ENCODE data around the gene ZC3H12D. TPM values are rescaled to one million over a fixed set of nuclear protein-coding genes. Genes with fewer than 3 reads are reported as not detected.
A peak's percentile ranks its signal among the peaks of the same experiment; 100 is the strongest.

Gene ZC3H12D
- total RNA-seq, 1 experiment from 2014 or later = not detected

- intact Hi-C loops (cut with micrococcal nuclease) = no loop called here
- POLR2A ChIA-PET = no interaction called here
- Mint-ChIP-seq H3K27ac (ENCODE audit: low read depth, unreplicated experiment) (no peak overlapping the region), H3K4me3 (ENCODE audit: unreplicated experiment) (no peak overlapping the region), H3K4me1 (ENCODE audit: insufficient read depth, unreplicated experiment) (peaks cover 6% of the 10 kb centered on the region), H3K36me3 (ENCODE audit: insufficient read depth, unreplicated experiment) (peaks cover 6% of the 10 kb centered on the region), H3K27me3 (ENCODE audit: insufficient read depth, unreplicated experiment) (no peaks in the 10 kb centered on the region), H3K9me3 (ENCODE audit: unreplicated experiment) (no peaks in the 10 kb centered on the region)
- no TSS peak for BruUV-seq (replicated peaks)
- TF ChIP-seq, protein P1, sequence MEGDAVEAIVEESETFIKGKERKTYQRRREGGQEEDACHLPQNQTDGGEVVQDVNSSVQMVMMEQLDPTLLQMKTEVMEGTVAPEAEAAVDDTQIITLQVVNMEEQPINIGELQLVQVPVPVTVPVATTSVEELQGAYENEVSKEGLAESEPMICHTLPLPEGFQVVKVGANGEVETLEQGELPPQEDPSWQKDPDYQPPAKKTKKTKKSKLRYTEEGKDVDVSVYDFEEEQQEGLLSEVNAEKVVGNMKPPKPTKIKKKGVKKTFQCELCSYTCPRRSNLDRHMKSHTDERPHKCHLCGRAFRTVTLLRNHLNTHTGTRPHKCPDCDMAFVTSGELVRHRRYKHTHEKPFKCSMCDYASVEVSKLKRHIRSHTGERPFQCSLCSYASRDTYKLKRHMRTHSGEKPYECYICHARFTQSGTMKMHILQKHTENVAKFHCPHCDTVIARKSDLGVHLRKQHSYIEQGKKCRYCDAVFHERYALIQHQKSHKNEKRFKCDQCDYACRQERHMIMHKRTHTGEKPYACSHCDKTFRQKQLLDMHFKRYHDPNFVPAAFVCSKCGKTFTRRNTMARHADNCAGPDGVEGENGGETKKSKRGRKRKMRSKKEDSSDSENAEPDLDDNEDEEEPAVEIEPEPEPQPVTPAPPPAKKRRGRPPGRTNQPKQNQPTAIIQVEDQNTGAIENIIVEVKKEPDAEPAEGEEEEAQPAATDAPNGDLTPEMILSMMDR (IDR thresholded peaks at IDR 0.05; ENCODE audit: unreplicated experiment) = no peak
- DNase-seq (ENCODE audit: unreplicated experiment) = no peak
- CTCF ChIA-PET = interaction anchor here (0.6 to 1.0 kb wide), 2 partner anchors 40 to 57 kb away, joined by 3 to 4 read pairs; no protein-coding TSS in a partner anchor
These were observed 26.0 kb downstream of the ZC3H12D start for GRCh38 chr6:149458806-149459205.

DNA sequence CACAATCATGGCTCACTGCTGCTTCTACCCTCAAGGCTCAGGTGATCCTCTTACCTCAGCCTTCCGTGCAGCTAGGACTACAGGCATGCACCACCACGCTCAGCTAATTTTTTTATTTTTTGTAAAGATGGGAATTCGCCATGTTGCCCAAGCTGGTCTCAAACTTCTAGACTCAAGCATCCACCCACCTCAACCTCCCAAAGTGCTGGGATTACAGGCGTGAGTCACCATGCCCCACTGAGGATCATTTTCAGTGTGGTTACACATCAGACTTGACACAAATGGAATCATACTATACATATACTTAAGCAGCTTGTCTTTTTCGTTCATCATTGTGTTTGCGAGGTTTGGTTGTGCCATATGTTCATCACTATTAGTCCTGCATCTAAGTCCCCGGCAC is 26.6 kb downstream of the ZC3H12D start:
- Mint-ChIP-seq H3K4me1 (ENCODE audit: insufficient read depth, unreplicated experiment) (peaks cover 6% of the 10 kb centered on the region), H3K4me3 (ENCODE audit: unreplicated experiment) (no peak overlapping the region), H3K27me3 (ENCODE audit: insufficient read depth, unreplicated experiment) (no peaks in the 10 kb centered on the region), H3K36me3 (ENCODE audit: insufficient read depth, unreplicated experiment) (peaks cover under 1% of the 10 kb centered on the region), H3K9me3 (ENCODE audit: unreplicated experiment) (no peaks in the 10 kb centered on the region), H3K27ac (ENCODE audit: low read depth, unreplicated experiment) (no peak overlapping the region)
- ChIA-PET POLR2A (interaction anchor here (1.1 kb wide), 1 partner anchor 378 kb away, joined by 4 read pairs; no protein-coding TSS in a partner anchor), CTCF (interaction anchor here (0.6 to 1.0 kb wide), 2 partner anchors 26 to 58 kb away, joined by 4 read pairs; no protein-coding TSS in a partner anchor)
- no TSS peak for BruUV-seq (replicated peaks)
- intact Hi-C loops (cut with micrococcal nuclease) = no loop called here
- TF ChIP-seq, protein P1 (IDR thresholded peaks at IDR 0.05; ENCODE audit: unreplicated experiment) = no peak
- DNase-seq (ENCODE audit: unreplicated experiment) = peak; percentile 22

DNA sequence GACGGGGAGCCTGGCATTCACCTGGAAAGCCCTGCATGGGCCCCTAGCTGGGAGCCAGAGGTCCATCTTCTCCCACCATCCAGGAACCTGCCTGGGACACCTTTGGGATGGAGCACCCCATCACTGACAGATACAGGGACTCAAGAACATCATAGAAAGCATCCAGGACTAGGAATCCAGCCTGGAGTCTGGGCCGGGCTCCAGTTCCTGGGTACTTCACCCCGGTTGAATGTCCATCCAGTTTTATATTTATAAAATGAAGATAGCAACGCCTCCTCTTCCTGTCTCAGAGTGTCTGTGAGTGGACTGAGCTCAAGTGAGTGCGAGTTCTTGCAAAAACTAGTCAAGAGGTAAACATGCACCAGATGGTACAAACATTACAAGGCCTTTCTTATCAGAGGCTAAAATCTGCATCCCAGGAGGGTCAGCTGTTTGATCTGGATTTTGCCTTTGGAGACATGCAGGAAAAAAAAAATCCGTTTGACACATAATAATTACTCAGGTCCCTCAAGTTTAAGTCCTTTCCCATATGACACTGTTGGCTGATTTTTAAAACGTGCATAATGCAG is 27.4 kb downstream of the ZC3H12D start:
- DNase-seq (ENCODE audit: unreplicated experiment) = no peak
- ChIA-PET CTCF (interaction anchor here (0.6 kb wide), 1 partner anchor 25 kb away, joined by 4 read pairs; no protein-coding TSS in a partner anchor), POLR2A (interaction anchor here (1.1 kb wide), 1 partner anchor 377 kb away, joined by 4 read pairs; no protein-coding TSS in a partner anchor)
- intact Hi-C loops (cut with micrococcal nuclease) = no loop called here
- no peak overlapping the region for H3K4me3 Mint-ChIP-seq (ENCODE audit: unreplicated experiment)
- peaks cover 6% of the 10 kb centered on the region for H3K4me1 Mint-ChIP-seq (ENCODE audit: insufficient read depth, unreplicated experiment)
- H3K9me3 Mint-ChIP-seq (ENCODE audit: unreplicated experiment) = no peaks in the 10 kb centered on the region
- BruUV-seq (replicated peaks) = no TSS peak
- H3K27ac Mint-ChIP-seq (ENCODE audit: low read depth, unreplicated experiment) = no peak overlapping the region
- H3K36me3 Mint-ChIP-seq (ENCODE audit: insufficient read depth, unreplicated experiment) = no peaks in the 10 kb centered on the region
- TF ChIP-seq, protein P1 (IDR thresholded peaks at IDR 0.05; ENCODE audit: unreplicated experiment) = no peak
- H3K27me3 Mint-ChIP-seq (ENCODE audit: insufficient read depth, unreplicated experiment) = no peaks in the 10 kb centered on the region

GRCh38 chr6:149456311-149457021 is 28.3 kb downstream of the ZC3H12D start:
- no peaks in the 10 kb centered on the region for H3K27me3 Mint-ChIP-seq (ENCODE audit: insufficient read depth, unreplicated experiment)
- POLR2A ChIA-PET = no interaction called here

More at GRCh38 chr6:149456311-149457021, 28.3 kb downstream of the ZC3H12D start:
- DNase-seq (ENCODE audit: unreplicated experiment) = no peak
- intact Hi-C loops (cut with micrococcal nuclease) = no loop called here
- CTCF ChIA-PET = interaction anchor here (0.6 kb wide), 1 partner anchor 58 kb away, joined by 3 read pairs; no protein-coding TSS in a partner anchor
- Mint-ChIP-seq H3K4me3 (ENCODE audit: unreplicated experiment) (no peak overlapping the region), H3K9me3 (ENCODE audit: unreplicated experiment) (no peaks in the 10 kb centered on the region), H3K36me3 (ENCODE audit: insufficient read depth, unreplicated experiment) (no peaks in the 10 kb centered on the region), H3K27ac (ENCODE audit: low read depth, unreplicated experiment) (no peak overlapping the region), H3K4me1 (ENCODE audit: insufficient read depth, unreplicated experiment) (peaks cover 6% of the 10 kb centered on the region)
- no TSS peak for BruUV-seq (replicated peaks)
- TF ChIP-seq, protein P1 (IDR thresholded peaks at IDR 0.05; ENCODE audit: unreplicated experiment) = no peak
